Midbrain (tissue), 1 donor: ENCODE data around the gene TCF4.
A peak's percentile ranks its signal among the peaks of the same experiment; 100 is the strongest.

Experiments used
- DNase-seq: peaks from one replicate; lab custom pipeline; 2025; lab: John Stamatoyannopoulos, UW

Gene TCF4

GRCh38 chr18:55439056-55439455 is 148.9 kb downstream of the TCF4 start:
- no peak for DNase-seq

DNA sequence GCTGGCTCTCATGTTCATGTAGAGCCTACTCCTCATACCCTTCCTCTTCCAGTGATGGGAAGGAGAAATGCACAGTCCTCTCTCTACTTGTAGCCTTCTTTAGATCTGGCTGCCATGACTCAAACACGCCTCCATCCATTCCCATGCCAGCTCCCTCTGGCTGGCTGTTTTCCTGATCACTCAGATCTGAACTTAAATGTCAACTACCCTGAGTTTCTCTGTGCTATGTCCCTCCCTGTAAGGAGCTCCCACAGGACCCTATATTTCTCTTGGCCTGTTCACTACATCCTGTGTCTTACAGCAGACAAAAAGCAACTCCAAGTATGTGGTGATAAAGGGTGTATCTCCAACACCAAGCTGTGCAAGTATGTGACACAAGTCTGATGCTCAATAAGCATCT is 152.4 kb downstream of the TCF4 start:
- no peak for DNase-seq

DNA sequence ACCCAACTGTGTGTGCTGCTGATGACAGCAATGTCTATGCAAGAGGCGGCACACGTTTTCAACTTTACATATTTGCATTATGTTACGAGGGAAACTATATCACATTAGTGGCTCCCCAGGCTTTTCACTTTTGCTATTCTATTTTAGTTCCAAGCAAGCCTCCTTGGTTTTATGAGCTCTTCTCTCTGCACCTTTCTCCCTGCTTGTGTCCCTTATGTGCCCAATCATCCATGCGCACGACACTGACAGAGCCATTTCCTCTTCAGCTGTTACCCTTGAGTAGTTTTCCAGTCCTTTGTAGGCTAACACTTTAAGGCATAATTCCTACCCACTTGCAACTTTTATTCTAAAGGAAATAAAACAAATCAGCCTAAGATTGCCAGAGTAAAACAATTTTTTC is 154.3 kb downstream of the TCF4 start:
- no peak for DNase-seq

GRCh38 chr18:55433140-55433539 is 154.9 kb downstream of the TCF4 start:
- no peak for DNase-seq

DNA sequence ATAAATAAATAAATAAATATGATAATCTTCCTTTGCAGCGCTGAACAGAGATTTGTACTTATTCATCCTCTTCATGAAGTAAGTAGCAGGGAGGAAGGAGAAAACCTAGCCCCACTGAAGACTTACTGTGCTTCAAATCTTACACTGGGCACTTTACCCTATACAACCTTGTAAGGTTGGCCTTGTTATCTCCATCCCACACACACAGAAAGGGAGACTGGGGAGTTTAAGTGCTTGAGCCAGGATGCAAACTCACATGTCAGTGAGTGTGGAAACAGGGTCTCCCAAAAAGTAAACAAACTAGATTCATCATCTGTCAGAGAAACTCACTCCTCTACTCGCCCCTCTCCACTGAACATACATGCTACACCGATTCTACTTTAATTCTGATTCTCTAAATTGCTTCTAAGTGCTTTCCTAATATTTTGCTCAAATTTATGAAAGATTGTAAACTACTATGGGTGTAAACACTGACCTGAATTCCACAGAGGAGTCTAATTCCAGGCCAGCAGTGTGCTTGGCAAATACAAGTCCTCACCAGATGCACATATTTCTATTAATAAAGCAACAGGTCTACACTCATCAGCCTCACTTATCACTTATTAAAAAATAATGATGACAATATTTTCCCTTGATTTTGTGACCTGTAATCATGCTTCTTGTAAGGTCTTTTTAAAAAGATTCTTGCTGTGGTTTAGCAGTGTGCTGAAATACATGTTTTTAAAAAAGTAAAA is 155.5 kb downstream of the TCF4 start:
- DNase-seq, result no peak

DNA sequence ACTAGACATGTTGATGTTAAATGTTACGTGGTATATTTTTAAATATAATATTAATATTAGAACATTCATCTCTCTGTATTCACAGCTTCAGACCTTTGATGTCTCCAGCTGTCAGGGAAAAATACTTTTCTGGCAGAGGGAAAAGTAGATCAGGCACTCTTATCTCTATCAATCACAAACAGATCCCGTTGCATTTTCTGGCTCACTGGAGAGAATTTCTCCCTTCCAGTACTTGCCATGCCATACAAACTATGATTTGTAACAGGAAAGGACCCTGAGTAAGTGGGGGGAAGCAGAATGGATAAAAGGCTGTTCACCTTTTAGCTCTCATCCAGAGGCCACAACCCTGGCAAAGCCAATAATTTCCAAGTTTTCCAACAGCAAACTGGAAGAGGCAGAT is 158.0 kb downstream of the TCF4 start:
- DNase-seq, result no peak

DNA sequence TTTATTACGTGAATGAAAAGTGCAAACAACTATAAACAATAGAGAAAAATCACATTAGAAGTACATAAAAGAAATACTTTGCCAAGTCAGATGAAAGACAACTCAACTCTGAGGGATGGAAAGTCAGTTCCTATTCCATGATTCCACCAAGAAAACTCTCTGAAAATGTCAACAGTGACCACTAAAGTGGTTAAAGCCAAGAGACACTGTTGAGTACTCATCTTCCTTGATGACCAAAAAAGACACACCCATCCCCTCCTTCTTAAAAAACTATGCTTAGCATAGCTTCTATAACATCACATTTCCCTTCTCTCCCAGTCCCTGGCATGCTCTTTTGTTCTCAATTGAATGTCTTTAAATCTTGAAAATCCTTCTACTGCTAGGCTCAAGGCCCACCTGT is 160.0 kb downstream of the TCF4 start:
- no peak for DNase-seq

GRCh38 chr18:55425698-55426097 is 162.3 kb downstream of the TCF4 start:
- no peak for DNase-seq

DNA sequence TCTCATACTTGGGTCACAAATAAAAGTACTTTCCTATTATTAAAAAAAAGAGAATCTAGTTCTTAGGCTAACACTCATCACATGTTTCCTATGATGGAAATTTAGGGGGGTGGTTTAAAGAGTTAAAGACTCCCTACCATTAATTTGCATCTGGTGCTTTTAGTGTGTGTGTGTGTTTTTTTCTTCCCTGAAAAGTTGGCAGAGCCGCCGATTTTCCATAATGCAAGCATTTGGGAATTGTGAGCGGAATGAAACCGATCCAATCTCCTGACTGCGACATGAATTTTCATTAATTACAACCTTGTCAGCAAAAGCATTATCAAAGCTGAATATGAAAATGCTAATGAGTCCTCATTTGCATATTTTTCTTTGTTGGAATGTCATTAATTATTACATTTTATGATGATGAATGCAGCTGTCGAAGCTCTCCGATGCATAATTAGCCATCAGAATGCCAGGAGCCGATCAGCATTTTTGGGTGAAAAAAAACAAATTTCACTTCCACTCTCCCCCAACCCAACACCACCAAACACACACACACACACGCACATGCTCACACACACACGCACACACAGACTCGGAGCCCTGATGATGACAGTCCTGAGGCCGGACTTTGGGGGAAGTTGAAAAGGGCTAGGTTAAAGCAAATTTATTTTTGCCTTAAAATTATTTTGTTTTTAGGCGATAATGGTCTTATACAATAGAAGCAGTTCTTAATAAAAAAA is 165.4 kb downstream of the TCF4 start:
- DNase-seq, result no peak

GRCh38 chr18:55421615-55422419 is 166.2 kb downstream of the TCF4 start:
- DNase-seq, result no peak

DNA sequence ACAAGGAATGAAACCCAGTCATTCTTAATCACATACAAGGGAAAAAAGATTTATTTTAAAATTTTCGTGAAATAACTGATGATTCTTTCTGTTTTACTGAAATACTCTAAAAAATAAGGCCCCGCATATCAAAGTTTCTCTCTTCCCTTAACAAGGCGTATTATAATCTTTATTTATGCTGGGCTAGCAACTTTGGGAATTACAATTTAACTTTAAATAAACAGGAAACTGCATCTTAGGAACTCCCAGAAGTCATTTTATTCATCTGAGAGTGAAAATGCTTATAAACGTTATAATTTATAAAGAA is 166.7 kb downstream of the TCF4 start:
- DNase-seq, result no peak

DNA sequence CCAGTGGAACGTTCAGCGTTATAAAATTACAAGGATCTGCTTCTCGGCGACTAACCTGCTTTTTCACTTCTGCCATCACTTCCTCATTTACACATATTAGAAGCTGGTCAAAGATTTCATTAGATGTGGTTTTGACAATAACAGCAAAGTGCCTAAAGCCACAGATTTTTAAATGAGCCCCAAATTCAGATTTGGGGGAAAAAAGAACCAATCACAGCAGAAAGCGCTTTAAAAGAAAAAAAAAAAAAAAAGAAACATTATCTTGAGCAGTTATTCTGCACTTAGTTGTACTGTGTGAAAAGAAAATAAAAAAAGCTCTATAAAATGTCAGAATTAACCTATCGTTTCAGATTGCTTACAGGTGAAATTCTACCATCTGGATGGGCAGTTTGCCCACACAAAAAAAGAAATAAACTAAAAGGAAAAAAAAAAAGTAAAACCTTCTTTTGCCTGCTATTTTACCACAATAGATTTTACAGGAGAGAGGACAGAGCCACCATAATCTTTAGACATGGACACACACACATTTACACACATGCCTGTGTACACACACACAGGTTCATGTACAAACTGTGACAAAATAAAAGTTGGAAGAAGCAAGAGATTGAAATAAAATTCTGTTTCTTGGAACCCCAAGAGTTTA is 167.2 kb downstream of the TCF4 start:
- no peak for DNase-seq

DNA sequence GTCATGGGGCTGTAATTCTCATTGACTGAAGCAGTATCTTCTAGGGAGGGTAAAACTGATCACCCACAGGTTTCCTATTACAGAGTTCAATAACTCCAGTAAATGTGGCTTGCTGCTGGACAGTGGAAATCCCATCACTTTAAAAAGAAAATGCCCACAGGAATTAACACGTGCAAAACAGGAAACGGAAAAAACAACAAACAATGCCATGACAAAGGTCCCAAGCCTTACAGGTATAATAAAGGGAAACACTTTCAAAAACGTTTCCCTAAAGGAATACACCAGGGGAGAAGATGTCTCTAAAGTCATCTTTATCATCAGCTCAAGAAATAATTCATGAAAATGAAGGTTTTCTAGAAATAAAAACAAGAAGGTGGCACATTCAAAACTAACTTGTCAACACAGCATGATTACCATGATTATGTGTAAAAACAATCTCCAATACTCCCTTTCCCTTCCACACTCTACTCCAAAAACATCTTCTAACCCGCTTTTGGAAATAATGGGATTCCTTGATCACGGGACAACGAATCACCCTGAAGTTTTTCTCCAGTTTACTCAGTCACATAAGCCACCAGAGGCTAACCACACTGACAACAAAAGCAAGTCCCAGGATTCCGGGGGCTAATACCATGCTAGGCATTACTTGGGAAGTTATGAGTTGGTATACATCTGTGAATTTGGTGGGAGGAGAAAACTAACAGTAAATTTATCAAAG is 167.9 kb downstream of the TCF4 start:
- no peak for DNase-seq

DNA sequence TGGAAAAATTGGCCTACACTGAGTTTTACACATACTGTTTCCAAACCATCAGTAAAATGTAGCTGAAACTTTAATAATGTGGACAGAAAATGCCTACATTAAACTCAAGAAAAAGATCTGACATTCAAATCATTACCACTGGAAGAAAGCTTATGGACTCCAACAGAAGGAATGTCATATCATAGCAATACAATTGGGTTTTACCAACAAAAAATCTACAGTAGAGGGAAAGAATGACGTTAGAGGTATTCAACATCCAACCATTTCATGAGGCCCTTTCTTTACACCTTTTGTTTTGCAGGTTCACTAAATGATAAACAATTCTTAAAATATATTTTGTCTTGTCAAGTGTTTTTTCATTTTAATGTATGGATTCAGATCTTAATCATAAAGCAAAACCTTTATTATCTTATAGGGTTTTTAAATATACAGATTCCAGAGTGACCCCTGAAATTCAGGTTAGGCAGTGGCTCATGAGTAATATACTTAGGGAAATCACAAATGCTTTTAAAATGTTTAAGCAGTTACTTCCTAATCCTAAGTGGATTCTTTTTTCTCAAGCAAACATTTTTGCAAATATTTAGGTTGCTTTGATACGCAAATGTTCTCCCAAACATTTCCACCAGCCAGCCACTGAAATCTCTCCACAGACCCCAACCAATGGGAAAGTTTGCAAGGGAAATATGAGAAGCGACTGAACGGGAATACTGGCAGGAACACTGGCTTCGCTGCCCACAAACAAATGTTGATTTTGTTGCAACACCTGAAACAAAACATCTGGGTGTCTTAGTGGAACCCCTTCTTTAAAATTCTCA is 168.7 kb downstream of the TCF4 start:
- no peak for DNase-seq

- no peak for DNase-seq
These were observed 169.6 kb downstream of the TCF4 start for GRCh38 chr18:55418439-55418838.

DNA sequence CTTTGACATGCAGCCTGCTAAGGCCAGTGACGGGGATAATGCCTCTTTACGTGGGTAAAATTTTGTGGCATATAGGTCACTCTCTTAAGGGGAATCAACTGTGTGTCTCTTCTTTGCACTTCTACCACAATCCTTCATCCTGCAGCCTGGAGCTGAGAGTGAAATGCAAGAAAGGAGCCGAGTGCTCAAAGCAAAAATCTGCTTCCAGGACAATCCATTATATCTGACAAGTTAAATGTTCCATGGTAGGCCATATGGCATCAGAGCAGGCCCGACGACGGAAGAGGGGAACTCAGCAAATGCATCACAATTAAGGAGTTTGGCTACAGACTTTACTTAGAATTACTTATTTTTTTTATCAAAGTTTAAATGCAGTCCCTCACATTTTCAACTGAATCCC is 171.2 kb downstream of the TCF4 start:
- no peak for DNase-seq

- peak; percentile 84 for DNase-seq
These were observed 172.6 kb downstream of the TCF4 start for GRCh38 chr18:55415258-55415871.

DNA sequence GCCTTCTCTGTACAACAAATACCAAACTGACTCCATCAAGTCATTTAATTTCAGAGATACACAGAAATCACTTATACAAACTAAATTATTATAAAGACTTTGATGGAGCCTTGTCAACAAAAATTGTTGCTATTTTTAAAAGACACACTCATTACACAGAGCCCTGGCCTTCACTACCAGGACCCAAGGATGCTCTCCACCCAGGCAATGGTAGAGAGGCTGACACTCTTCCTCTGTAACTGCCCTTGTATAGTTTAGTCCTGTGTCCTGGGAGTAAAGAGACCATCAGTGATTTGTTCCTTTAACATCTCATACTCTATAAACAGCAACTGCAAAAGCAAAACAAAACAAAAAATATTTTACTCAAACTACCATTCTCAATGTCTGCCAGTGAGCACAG is 173.5 kb downstream of the TCF4 start:
- DNase-seq, result no peak

DNA sequence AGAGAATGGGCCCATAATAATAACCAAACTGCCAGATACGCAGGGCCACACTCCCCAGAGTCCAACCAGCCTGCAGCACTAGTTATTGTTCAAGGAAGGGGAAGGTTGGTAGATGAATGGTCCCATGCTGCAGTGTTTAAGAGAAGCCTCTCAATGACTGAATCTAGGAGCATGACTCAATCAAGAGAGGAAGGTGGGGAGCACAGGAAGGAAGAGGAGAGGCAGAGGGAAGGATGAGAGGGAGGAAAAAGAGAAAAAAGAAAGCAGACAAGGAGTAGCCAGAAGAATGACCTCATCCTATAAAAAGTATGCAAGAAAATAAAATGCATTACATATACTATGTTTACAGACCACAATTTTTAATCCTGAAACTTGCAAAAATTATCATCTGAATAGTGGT is 174.5 kb downstream of the TCF4 start:
- DNase-seq, result no peak

- no peak for DNase-seq
These were observed 180.0 kb downstream of the TCF4 start for GRCh38 chr18:55407774-55408535.
